SK-N-MC (cell line): ENCODE measurements around the gene MAPK12.

ENCODE experiments used
- EZH2 ChIP-seq: fragments of 200-600 bp; sonication (generic); IDR thresholded peaks from one replicate; pipeline ENCODE4 v1.6.1; 2017; ENCODE audit warnings: antibody characterized with exemption
- FOXP2 ChIP-seq: optimal IDR thresholded peaks from 2 replicates; pipeline ENCODE3; 2011; ENCODE audit warnings: mild to moderate bottlenecking, moderate library complexity; ENCODE audit not compliant: insufficient read depth; ENCODE audit errors: extremely low read length, control extremely low read depth
- POLR2AphosphoS5 ChIP-seq: IDR thresholded peaks from 2 replicates; pipeline ENCODE4 v1.6.1; 2012; ENCODE audit warnings: mild to moderate bottlenecking, low read depth, low read length, borderline replicate concordance

DNA sequence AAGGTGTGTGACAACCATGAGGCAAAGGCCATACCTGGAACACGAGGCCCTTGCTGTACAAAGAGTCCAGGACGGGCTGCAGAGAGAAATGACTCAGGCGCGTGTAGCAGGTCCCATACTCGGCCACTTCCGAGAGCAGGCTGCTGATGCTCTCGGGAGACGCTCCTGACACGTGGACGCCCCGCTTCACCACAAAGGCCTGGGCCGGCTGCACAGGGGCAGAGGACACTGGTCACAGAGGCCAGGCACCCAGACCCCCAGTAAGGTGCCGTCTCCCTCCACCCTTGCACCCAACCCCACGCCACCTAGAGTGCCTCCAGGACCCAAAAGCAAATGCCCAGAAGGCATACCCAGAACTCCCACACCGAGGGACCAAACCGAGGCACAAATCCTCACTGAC lies 32.1 kb downstream of the MAPK12 start:
- no peak for TF ChIP-seq POLR2AphosphoS5
- TF ChIP-seq EZH2: no peak
- no peak for TF ChIP-seq FOXP2
